NCI-H524 (cell line): ENCODE results near the gene RDX.
"Not testable (repeated sequence)": the region's sequence is repeated elsewhere in the genome, so short reads cannot be mapped to it uniquely, and the experiment has no call there.

Experiments
- DNase-seq, 2 experiments: peaks; one replicate each; lab custom pipeline; 2025; lab: John Stamatoyannopoulos, UW

RDX gene

GRCh38 chr11:110305169-110306018 is 9.0 kb upstream of the RDX start:
- peak in 1 of 2 experiments; percentile 24 for DNase-seq

GRCh38 chr11:110303414-110303826 is 7.0 kb upstream of the RDX start:
- no peak for DNase-seq

GRCh38 chr11:110301577-110301976 is 5.2 kb upstream of the RDX start:
- no peak for DNase-seq

GRCh38 chr11:110301032-110301431 is 4.6 kb upstream of the RDX start:
- no peak for DNase-seq

GRCh38 chr11:110299006-110299785 is 2.8 kb upstream of the RDX start:
- DNase-seq, result no peak

- DNase-seq, result no peak
Measured at GRCh38 chr11:110298301-110298765, 1.9 kb upstream of the RDX start.

- DNase-seq, result no peak
Measured at GRCh38 chr11:110297726-110298300, 1.4 kb upstream of the RDX start.

GRCh38 chr11:110297076-110297725 is 787 bp upstream of the RDX start:
- no peak for DNase-seq

- peak in 1 of 2 experiments; percentile 46 for DNase-seq
Measured at GRCh38 chr11:110295531-110296225, 736 bp downstream of the RDX start.

GRCh38 chr11:110295086-110295485 is 1.3 kb downstream of the RDX start:
- no peak for DNase-seq

- DNase-seq, result no peak
Measured at GRCh38 chr11:110294509-110294908, 1.9 kb downstream of the RDX start.

GRCh38 chr11:110293389-110293788 is 3.0 kb downstream of the RDX start:
- DNase-seq, result no peak

GRCh38 chr11:110292146-110292545 is 4.3 kb downstream of the RDX start:
- not testable (repeated sequence) for DNase-seq

- DNase-seq, result no peak
Measured at GRCh38 chr11:110290591-110291334, 5.7 kb downstream of the RDX start.

- DNase-seq, result no peak
Measured at GRCh38 chr11:110289472-110289871, 6.9 kb downstream of the RDX start.

- peak in 1 of 2 experiments; percentile 6 for DNase-seq
Measured at GRCh38 chr11:110287537-110287936, 8.9 kb downstream of the RDX start.

- no peak for DNase-seq
Measured at GRCh38 chr11:110286298-110287040, 9.9 kb downstream of the RDX start.

- no peak for DNase-seq
Measured at GRCh38 chr11:110283862-110284261, 12.6 kb downstream of the RDX start.

- DNase-seq, result not testable (repeated sequence)
Measured at GRCh38 chr11:110280595-110280994, 15.8 kb downstream of the RDX start.

GRCh38 chr11:110279881-110280280 is 16.5 kb downstream of the RDX start:
- DNase-seq, result no peak
